HG03378 (cell line): ENCODE results near the gene NAA38.
"Not testable (repeated sequence)": the region's sequence is repeated elsewhere in the genome, so short reads cannot be mapped to it uniquely, and the experiment has no call there.

Experiments used
- ATAC-seq: cut with Tn5 transposase; IDR thresholded peaks from one replicate; pipeline ENCODE4 v1.9.1; 2021; ENCODE audit warnings: mild to moderate bottlenecking, moderate library complexity; ENCODE audit not compliant: unreplicated experiment

NAA38 gene

DNA sequence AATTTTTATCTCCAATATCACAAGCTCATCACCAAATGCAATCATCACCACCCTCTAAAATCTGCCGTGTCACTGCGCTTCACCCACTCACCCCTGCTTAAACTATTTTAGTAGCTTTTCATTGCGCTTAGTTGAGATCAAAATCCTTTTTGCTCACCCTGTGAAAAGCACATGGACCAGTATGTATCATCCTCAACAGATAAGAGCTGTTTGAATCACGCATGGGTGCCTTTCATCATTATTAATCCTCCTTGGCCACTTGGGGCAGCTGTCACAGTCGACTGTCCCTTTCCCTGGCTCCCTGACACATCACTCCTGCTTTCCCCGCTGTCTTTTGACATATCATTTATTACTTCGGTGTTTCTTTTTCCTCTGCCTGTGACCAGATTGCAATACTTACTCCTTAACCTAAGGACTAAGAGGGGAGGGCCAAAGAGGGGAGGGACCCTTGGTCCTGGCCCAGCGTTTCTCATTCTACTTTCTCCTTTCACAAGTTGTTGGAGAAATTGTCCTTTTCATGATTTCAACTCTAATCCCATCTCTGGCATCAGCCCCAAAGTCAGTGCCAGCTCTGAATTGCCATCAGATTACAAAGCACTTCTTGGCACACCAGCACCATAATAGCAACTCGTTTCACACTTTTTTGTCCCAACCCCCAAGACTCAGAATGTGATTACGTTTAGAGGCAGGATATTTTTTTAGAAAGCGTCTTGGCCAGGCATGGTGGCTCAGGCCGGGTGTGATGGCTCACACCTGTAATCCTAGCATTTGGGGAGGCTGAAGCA lies 32.0 kb downstream of the NAA38 start:
- ATAC-seq, result no peak

DNA sequence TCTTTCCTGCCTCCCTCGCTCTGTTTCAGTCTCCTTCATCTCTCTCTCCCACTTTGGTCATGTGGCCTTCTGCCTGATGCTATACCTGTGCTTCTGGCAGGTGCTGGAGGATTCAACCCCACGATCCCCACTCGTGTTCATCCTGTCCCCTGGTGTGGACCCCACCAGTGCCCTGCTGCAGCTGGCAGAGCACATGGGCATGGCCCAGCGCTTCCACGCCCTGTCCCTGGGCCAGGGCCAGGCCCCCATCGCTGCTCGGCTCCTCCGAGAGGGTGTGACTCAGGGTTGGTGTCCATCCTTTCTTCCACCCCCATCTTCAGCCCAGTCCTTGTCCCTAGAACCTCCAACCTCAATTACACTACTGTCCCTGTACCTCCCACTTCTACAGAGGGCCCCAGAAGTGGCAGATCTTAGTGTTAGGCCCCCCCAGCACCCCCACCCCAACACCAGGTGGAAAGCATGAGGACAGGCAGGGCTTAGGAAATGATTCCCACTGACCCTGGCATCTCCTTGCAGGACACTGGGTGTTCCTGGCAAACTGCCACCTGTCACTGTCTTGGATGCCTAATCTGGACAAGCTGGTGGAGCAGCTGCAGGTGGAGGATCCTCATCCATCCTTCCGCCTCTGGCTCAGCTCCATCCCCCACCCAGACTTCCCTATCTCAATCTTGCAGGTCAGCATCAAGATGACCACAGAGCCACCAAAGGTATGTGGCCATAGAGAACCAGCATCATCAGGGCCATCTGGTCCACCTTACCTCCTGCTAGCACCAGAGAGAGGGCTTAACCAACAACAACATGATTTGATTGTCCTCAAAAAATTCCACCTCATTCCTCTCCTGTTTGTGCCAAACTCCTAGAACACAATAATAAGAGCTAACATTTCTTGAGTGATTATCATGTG lies 33.1 kb downstream of the NAA38 start:
- ATAC-seq, result no peak

DNA sequence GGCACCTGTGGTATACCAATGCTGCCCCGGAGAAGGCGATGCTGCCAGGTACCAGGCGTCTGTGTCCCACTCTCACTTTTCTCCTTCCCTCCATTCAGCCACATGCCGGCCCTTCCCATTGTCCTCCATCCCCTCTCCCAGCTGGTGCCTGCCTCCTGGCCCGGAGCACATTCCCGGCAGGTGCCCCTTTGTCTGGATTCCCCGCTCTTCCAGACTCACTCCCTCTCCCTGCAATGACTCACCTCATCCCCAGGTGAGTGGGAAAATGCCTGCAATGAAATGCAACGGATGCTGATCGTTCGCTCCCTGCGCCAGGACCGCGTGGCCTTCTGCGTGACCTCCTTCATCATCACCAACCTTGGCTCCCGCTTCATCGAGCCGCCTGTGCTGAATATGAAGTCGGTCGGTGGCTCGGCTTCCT lies 33.8 kb downstream of the NAA38 start:
- ATAC-seq, result no peak

- ATAC-seq, result no peak
Measured at GRCh38 chr17:7822126-7822525, 35.2 kb downstream of the NAA38 start.

DNA sequence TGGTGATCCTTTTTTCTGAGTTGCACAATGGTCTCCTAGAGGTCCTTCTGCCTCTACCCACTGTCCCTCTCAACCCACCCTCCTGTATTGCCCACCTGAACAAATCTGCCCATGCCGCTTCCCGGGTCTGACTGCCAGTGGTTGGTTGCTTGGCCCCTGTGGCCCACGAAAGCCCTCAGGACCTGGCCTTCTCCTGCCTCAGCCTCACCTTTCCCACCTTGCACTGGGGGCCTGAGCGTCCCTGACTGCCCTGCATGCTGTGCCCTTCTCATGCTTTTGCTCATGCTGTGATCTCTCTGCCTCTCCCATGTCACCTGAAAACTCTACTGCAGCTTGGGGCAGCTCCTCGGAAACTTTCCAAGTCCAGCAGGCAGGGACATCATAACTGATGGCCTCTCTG lies 37.1 kb downstream of the NAA38 start:
- no peak for ATAC-seq

- no peak for ATAC-seq
Measured at GRCh38 chr17:7818746-7819645, 38.4 kb downstream of the NAA38 start.

DNA sequence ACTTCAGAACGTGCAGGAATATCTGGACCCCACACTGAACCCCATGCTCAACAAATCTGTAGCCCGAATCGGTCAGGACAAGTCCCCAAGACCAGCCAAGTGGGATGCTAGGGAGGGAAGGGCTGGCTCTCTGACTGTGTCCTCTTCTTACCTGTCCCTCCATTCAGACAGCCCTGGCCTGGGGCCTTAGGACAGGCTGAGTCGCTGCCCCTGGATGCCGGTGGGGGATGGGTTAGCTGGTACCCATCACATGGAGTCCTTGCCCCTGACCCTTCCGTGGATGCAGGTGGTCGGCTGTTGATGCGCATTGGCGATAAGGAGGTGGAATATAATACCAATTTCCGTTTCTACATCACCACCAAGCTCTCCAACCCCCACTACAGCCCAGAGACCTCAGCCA lies 39.3 kb downstream of the NAA38 start:
- no peak for ATAC-seq

GRCh38 chr17:7817643-7817964 lies 39.8 kb downstream of the NAA38 start:
- no peak for ATAC-seq

GRCh38 chr17:7816926-7817642 lies 40.3 kb downstream of the NAA38 start:
- no peak for ATAC-seq

DNA sequence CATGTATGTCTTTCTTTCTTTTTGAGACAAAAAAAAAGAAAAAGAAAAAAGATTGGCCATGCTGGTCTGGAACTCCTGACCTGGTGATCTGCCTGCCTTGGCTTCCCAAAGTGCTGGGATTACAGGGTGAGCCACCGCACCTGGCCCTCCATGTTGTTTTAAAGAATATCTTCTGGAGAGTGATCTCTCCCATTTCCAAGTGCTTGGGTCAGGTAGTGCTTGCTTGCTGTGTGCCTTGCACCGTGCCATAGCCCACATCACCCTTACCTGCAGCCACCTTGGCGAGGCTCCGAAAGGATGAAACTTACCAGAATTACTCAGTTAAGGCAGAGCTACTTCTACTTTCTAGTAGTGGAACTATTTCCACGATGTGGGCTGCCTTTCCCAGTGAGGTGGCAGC lies 42.4 kb downstream of the NAA38 start:
- no peak for ATAC-seq

GRCh38 chr17:7811251-7811650 lies 46.1 kb downstream of the NAA38 start:
- no peak for ATAC-seq

DNA sequence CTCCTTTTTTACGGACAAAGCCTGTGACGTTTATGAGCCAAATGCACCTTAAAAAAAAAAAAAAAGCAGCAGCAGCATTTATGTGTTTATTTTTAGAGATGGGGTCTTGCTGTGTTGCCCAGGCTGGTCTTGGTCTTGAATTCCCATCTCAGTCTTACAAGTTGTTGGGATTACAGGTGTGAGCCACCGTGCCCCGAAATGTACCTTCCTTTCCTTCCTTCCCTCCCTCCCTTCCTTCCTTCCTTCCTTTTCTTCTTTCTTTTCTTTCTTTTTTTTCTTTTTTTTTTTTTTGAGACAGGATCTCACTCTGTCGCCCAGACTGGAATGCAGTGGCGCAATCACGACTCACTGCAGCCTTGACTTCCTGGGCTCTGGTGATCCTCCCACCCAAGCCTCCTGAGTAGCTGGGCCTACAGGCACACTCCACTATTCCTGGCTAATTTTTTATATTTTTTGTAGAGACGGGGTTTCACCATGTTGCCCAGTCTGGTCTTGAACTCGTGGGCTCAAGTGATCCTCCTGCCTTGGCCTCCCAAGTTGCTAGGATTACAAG lies 47.5 kb downstream of the NAA38 start:
- not testable (repeated sequence) for ATAC-seq

DNA sequence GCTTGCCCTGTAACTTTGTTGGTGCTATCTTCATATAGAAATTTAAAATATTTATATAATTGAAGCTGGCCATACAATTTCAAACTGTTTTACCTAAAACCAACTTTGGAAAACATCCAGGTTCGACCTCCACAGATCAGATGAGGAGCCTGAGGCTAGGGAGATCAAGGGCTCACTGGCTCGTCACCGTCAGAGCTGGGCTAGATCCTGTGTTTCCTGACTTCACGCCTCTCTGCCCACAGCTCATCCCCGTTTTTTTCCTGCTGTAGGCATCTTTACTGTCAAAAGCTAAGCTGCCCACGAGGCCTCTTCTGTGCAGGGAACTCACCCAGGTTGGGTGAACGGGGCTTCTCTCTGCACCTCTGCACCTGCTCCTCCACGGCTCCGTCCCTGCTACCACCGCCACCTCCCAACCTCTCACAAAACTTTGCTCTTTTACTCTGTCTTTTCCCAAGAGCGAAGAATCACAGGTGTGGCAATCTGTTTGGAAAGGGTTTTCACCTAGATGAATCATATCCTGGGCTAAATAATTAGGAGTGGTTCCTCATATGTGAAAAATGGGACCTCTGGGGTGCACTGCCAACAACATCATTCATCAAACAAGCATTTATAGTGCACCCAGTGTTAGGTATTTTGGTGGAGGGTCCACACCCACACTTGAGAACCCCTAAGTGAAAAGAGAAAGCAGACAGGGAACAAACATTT lies 48.1 kb downstream of the NAA38 start:
- ATAC-seq, result no peak

DNA sequence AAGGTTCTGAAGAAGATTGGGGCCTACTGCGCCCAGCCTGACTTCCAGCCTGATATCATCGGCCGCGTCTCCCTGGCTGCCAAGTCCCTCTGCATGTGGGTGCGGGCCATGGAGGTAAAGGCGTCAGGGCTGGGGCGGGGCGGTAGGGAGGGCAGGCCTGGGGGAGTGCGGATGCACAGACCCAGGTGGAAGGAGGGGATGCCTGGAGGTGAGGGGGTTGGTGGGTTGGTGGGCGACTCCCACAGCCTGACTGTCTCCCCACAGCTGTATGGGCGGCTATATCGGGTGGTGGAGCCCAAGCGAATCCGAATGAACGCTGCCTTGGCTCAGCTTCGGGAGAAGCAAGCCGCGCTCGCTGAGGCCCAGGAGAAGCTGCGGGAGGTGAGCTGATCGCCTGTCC lies 50.2 kb downstream of the NAA38 start:
- ATAC-seq, result no peak
